OCI-LY3 (cell line): ENCODE results near the gene EYA4.

Experiments used
- H2AFZ ChIP-seq: fragments of 200-600, 300-600 bp; shearing (Covaris generic); 2 replicates; pipeline ENCODE4 v1.6.0; 2014; ENCODE audit warnings: antibody characterized with exemption, low read depth, low read length
- H3K27ac ChIP-seq: fragments of 200-600, 300-600 bp; sonication (generic); 2 replicates; pipeline ENCODE4 v1.5.1; 2014; ENCODE audit warnings: mild to moderate bottlenecking, low read length, moderate library complexity, mixed read lengths
- H3K27me3 ChIP-seq: fragments of 200-600, 300-600 bp; sonication (generic); 2 replicates; pipeline ENCODE4 v1.6.1; 2014; ENCODE audit warnings: low read depth, low read length, mixed read lengths
- H3K36me3 ChIP-seq: fragments of 200-600, 300-600 bp; sonication (generic); replicated peaks from 2 replicates; pipeline ENCODE3; 2014; ENCODE audit warnings: low read depth, low read length, mixed read lengths
- H3K4me1 ChIP-seq: fragments of 300-600, 200-600 bp; sonication (generic); 2 replicates; pipeline ENCODE4 v1.6.1; 2014; ENCODE audit warnings: low read length, mixed read lengths
- H3K4me2 ChIP-seq: fragments of 200-600, 300-600 bp; sonication (generic); 2 replicates; pipeline ENCODE4 v1.6.1; 2014; ENCODE audit warnings: low read length, mixed read lengths
- H3K4me3 ChIP-seq: fragments of 300-600, 200-600 bp; sonication (generic); 2 replicates; pipeline ENCODE4 v1.5.1; 2014; ENCODE audit warnings: antibody characterized with exemption, mild to moderate bottlenecking, low read length, moderate library complexity
- H3K79me2 ChIP-seq: fragments of 300-600, 200-600 bp; shearing (Covaris generic); 2 replicates; pipeline ENCODE4 v1.6.1; 2014; ENCODE audit warnings: mild to moderate bottlenecking, low read length, mixed read lengths
- H3K9ac ChIP-seq: fragments of 300-600, 200-600 bp; shearing (Covaris generic); 2 replicates; pipeline ENCODE4 v1.6.0; 2014; ENCODE audit warnings: mild to moderate bottlenecking, low read length, moderate library complexity
- H3K9me3 ChIP-seq: fragments of 200-600, 300-600 bp; shearing (Covaris generic); 2 replicates; pipeline ENCODE4 v1.6.1; 2014; ENCODE audit warnings: low read length, mixed read lengths; ENCODE audit not compliant: insufficient read depth
- H4K20me1 ChIP-seq: fragments of 200-600, 300-600 bp; sonication (generic); 2 replicates; pipeline ENCODE4 v1.6.1; 2016; ENCODE audit warnings: low read length, mixed read lengths; ENCODE audit not compliant: insufficient read depth
- EZH2phosphoT487 ChIP-seq: fragments of 200-600 bp; shearing (Covaris generic); IDR thresholded peaks from 2 replicates; pipeline ENCODE4 v1.6.1; 2018; ENCODE audit warnings: antibody characterized with exemption, mixed run types, low read depth
- TF ChIP-seq, protein P1 (sequence below): fragments of 200-600, 300-600 bp; sonication (generic); IDR thresholded peaks from 2 replicates; pipeline ENCODE4 v1.5.1; 2014; ENCODE audit warnings: antibody characterized with exemption, low read length, low read depth

The EYA4 gene

DNA sequence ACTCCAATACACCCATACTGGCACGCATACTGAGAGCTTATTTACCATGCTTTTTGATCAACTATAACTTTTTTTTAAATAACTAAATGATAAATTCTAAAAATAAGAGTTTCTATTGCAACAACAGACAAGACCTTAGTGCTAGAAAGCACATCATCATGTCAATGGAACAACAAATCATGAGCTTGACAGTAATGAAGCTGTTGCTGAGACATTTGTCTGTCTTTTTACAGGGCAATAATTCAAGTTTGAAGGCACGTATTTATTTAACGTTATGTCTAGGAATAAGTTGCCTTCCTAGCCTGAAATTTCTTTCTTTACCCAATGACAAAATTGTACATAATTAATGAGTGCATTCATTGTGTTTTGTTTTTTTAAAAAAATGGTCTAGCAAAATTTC, 299.2 kb downstream of the EYA4 start:
- no peak overlapping the region for H2AFZ ChIP-seq
- no peak overlapping the region for H3K4me2 ChIP-seq
- H3K36me3 ChIP-seq, result no peaks in the 10 kb centered on the region
- H3K27me3 ChIP-seq, result 0 out of 2 replicates have a peak, but pooled peaks cover 11% of the 10 kb centered on the region
- no peak for TF ChIP-seq EZH2phosphoT487
- TF ChIP-seq, protein P1, sequence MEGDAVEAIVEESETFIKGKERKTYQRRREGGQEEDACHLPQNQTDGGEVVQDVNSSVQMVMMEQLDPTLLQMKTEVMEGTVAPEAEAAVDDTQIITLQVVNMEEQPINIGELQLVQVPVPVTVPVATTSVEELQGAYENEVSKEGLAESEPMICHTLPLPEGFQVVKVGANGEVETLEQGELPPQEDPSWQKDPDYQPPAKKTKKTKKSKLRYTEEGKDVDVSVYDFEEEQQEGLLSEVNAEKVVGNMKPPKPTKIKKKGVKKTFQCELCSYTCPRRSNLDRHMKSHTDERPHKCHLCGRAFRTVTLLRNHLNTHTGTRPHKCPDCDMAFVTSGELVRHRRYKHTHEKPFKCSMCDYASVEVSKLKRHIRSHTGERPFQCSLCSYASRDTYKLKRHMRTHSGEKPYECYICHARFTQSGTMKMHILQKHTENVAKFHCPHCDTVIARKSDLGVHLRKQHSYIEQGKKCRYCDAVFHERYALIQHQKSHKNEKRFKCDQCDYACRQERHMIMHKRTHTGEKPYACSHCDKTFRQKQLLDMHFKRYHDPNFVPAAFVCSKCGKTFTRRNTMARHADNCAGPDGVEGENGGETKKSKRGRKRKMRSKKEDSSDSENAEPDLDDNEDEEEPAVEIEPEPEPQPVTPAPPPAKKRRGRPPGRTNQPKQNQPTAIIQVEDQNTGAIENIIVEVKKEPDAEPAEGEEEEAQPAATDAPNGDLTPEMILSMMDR, result no peak
- no peaks in the 10 kb centered on the region for H3K4me1 ChIP-seq
- no peaks in the 10 kb centered on the region for H3K9me3 ChIP-seq
- no peaks in the 10 kb centered on the region for H3K79me2 ChIP-seq
- no peak overlapping the region for H3K27ac ChIP-seq
- no peak overlapping the region for H3K9ac ChIP-seq
- no peaks in the 10 kb centered on the region for H4K20me1 ChIP-seq
- H3K4me3 ChIP-seq, result no peak overlapping the region

DNA sequence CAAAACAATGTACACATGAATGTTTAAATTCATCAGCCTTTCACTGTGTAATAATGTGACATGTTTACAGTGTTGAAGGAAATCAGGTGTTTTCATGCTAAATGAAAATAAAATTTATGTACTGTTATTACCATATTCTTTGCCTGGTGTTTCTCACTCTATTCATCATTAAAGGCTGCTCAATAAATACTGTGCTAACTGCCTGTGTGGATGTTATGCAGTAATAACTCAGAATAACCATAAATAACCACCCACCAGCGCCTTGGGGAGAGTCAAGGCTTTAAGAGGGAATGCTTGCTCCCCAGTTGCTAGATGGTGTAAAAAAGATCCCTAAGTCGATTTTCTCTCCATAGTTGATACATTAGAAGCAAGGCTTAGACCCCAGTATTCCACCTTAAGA, 299.9 kb downstream of the EYA4 start:
- Histone ChIP-seq H3K9me3 (no peaks in the 10 kb centered on the region), H3K36me3 (no peaks in the 10 kb centered on the region), H2AFZ (no peak overlapping the region), H3K4me3 (no peak overlapping the region), H3K4me1 (no peaks in the 10 kb centered on the region), H3K9ac (no peak overlapping the region), H4K20me1 (no peaks in the 10 kb centered on the region), H3K27ac (no peak overlapping the region), H3K79me2 (no peaks in the 10 kb centered on the region), H3K4me2 (no peak overlapping the region), H3K27me3 (0 out of 2 replicates have a peak, but pooled peaks cover 11% of the 10 kb centered on the region)
- TF ChIP-seq EZH2phosphoT487, result no peak
- TF ChIP-seq, protein P1, result no peak

DNA sequence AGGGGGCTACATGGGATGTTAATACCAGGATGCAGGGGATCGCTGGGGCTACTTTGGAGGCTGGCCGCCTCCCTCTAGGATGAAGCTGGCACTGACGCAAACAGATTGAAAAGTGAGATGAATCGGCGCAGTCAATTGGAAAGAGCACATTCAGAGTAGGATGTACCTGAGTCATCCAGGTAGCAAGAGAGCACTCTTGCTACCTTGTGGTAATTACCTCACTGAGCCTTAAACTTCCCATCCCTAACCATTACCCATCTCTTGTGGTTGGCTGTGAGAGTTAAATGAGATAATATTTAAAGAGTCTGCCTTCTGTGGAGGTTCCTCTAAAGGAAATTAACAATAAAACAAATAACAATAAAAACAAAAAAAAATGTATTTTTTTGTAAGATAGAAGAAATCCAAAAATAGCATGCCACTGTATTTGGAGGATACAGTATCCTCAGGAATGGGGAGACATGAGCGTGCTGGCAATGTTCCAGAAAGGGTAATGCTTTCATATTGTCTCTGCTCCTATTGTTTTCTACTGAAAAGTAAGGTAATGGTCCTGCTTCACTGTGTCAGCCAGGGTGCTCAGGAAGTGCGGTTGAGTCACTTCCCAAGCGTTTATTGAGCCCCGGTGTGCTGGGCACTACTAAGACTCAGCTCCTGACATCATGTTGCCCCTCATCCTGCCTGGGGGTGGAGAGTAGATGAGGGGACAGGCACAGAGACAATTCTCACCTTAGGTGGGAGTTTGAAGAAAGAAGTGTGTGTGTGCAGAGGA, 301.1 kb downstream of the EYA4 start:
- H3K9ac ChIP-seq, result no peak overlapping the region
- H3K27me3 ChIP-seq, result 0 out of 2 replicates have a peak, but pooled peaks cover 11% of the 10 kb centered on the region
- H3K36me3 ChIP-seq, result no peaks in the 10 kb centered on the region
- no peak overlapping the region for H3K4me2 ChIP-seq
- no peak overlapping the region for H3K27ac ChIP-seq
- no peak overlapping the region for H2AFZ ChIP-seq
- H3K4me3 ChIP-seq, result no peak overlapping the region
- H3K4me1 ChIP-seq, result no peaks in the 10 kb centered on the region
- no peak for TF ChIP-seq EZH2phosphoT487
- TF ChIP-seq, protein P1, result no peak
- H3K79me2 ChIP-seq, result no peaks in the 10 kb centered on the region
- no peaks in the 10 kb centered on the region for H4K20me1 ChIP-seq
- no peaks in the 10 kb centered on the region for H3K9me3 ChIP-seq

DNA sequence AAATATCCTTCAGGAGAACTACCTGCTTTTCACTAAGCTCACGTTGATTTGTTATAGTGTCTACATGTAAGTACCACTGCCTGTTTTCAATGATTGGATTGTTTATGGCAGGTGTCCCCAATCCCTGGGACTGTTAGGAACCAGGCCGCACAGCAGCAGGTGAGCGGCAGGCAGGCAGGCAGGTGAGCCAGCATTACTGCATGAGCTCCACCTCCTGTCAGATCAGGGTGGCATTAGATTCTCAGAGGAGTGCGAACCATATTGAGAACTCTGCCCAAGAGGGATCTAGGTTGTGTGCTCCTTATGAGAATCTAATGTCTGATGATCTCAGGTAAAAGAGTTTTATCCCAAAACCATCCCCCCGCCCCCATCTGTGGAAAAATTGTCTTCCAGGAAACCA, 303.3 kb downstream of the EYA4 start:
- Histone ChIP-seq H3K4me3 (no peak overlapping the region), H3K36me3 (no peaks in the 10 kb centered on the region), H3K4me1 (peaks cover 7% of the 10 kb centered on the region), H3K27ac (no peak overlapping the region), H3K79me2 (no peaks in the 10 kb centered on the region), H3K9me3 (no peaks in the 10 kb centered on the region), H2AFZ (no peak overlapping the region), H3K4me2 (no peak overlapping the region), H3K27me3 (0 out of 2 replicates have a peak, but pooled peaks cover 8% of the 10 kb centered on the region), H3K9ac (no peak overlapping the region), H4K20me1 (no peaks in the 10 kb centered on the region)
- TF ChIP-seq, protein P1, result no peak
- no peak for TF ChIP-seq EZH2phosphoT487
